ENCODE data around the gene LIME1.

- TF ChIP-seq CTCF (IDR thresholded peaks at IDR 0.05 in 8 of 11, conservative IDR thresholded peaks at IDR 0.05 in 3 of 11), result no peak
- TF ChIP-seq POLR2AphosphoS5 (IDR thresholded peaks at IDR 0.05), result peak in 2 of 3 donors; percentile 21 to 37
- TF ChIP-seq POLR2A (IDR thresholded peaks at IDR 0.05), result no peak
These were observed 40.2 kb upstream of the LIME1 start for GRCh38 chr20:63696306-63696627.
